HepG2 (cell line): ENCODE data around the gene TOM1L1. TPM values are rescaled to one million over a fixed set of nuclear protein-coding genes. Genes with fewer than 3 reads are reported as not detected.

Experiments
- CEBPB ChIP-seq: IDR thresholded peaks from 2 replicates; pipeline ENCODE4 v1.6.1; 2011; ENCODE audit warnings: low read depth, low read length, improper control_type of control experiment, borderline replicate concordance
- HOXA3 ChIP-seq: sonication (generic); formaldehyde crosslinking; IDR thresholded peaks from 2 replicates; pipeline ENCODE4 v1.5.0; 2020; ENCODE audit warnings: missing genetic modification reagents
- HOXA9 ChIP-seq: sonication (generic); formaldehyde crosslinking; IDR thresholded peaks from 2 replicates; pipeline ENCODE4 v1.8.1; 2022; ENCODE audit warnings: missing genetic modification reagents, mild to moderate bottlenecking, moderate library complexity, borderline replicate concordance
- NR2F2 ChIP-seq: IDR thresholded peaks from 2 replicates; pipeline ENCODE4 v1.6.1; 2012; ENCODE audit warnings: low read depth, inconsistent platforms, borderline replicate concordance
- RBM39 ChIP-seq: fragments of 200-400 bp; formaldehyde crosslinking; IDR thresholded peaks from one replicate; pipeline ENCODE4 v1.6.1; 2018; ENCODE audit warnings: antibody characterized with exemption, mild to moderate bottlenecking, low read depth, low read length; ENCODE audit not compliant: poor library complexity, severe bottlenecking
- SIN3A ChIP-seq: IDR thresholded peaks from 2 replicates; pipeline ENCODE4 v1.6.1; 2011; ENCODE audit warnings: low read depth, mild to moderate bottlenecking, control low read depth, low read length, borderline replicate concordance
- STAT5B ChIP-seq: sonication (generic); formaldehyde crosslinking; IDR thresholded peaks from 2 replicates; pipeline ENCODE4 v1.4.0; 2020; ENCODE audit warnings: missing genetic modification reagents
- TOE1 ChIP-seq: sonication (generic); formaldehyde crosslinking; IDR thresholded peaks from 2 replicates; pipeline ENCODE4 v1.4.0; 2020; ENCODE audit warnings: mild to moderate bottlenecking, missing genetic modification reagents
- WIZ ChIP-seq: sonication (generic); formaldehyde crosslinking; IDR thresholded peaks from 2 replicates; pipeline ENCODE4 v1.5.1; 2020; ENCODE audit warnings: mild to moderate bottlenecking, missing genetic modification reagents
- ZNF124 ChIP-seq: sonication (generic); formaldehyde crosslinking; IDR thresholded peaks from 2 replicates; pipeline ENCODE4 v1.4.0; 2020; ENCODE audit warnings: missing genetic modification reagents
- ZNF383 ChIP-seq: sonication (generic); formaldehyde crosslinking; IDR thresholded peaks from 2 replicates; pipeline ENCODE4 v1.4.0; 2020; ENCODE audit warnings: missing genetic modification reagents, mild to moderate bottlenecking, borderline replicate concordance
- ZNF44 ChIP-seq: sonication (generic); formaldehyde crosslinking; IDR thresholded peaks from 2 replicates; pipeline ENCODE4 v1.5.1; 2020; ENCODE audit warnings: mild to moderate bottlenecking, missing genetic modification reagents
- ZNF749 ChIP-seq: sonication (generic); formaldehyde crosslinking; IDR thresholded peaks from 2 replicates; pipeline ENCODE4 v1.8.0; 2022; ENCODE audit warnings: mild to moderate bottlenecking, missing genetic modification reagents, moderate library complexity, borderline replicate concordance
- ZNF883 ChIP-seq: sonication (generic); formaldehyde crosslinking; IDR thresholded peaks from 2 replicates; pipeline ENCODE4 v1.5.1; 2020; ENCODE audit warnings: mild to moderate bottlenecking, missing genetic modification reagents; ENCODE audit errors: not compliant biosample characterization
- polyA plus RNA-seq, 8 experiments: library from polyadenylated mRNA; depleted of rRNA in 3 of 8; stranded (reverse) in 7 of 8; unstranded in 1 of 8; fragments of >200 nt; fragmentation: Illumina TruSeq in 4 of 8; extraction: Trizol in 4 of 8; gene quantifications; 2 replicates each; pipeline versions ENCODE4 v1.2.1 to v1.2.3, GENCODE V29; 2011 to 2016; ENCODE audit warnings: low read depth in 4 of 8, missing spikeins in 1 of 8, mixed read lengths in 1 of 8; ENCODE audit not compliant: insufficient read depth in 1 of 8
- total RNA-seq, 5 experiments: library from RNA; depleted of rRNA; stranded (reverse); fragments of >200 nt; fragmentation: Illumina TruSeq; extraction: Trizol; gene quantifications; 2 replicates each; pipeline ENCODE4 v1.2.3, GENCODE V29; 2016; ENCODE audit warnings: low read depth in 1 of 5
- TF ChIP-seq, protein P1 (sequence below), 2 experiments: sonication (generic) in 1 of 2; formaldehyde crosslinking in 1 of 2; IDR thresholded peaks; 2 replicates each; pipeline versions ENCODE4 v1.5.1 to v1.6.1; 2011 to 2020; ENCODE audit warnings: borderline replicate concordance in 1 of 2, low read depth in 1 of 2, low read length in 1 of 2, mild to moderate bottlenecking in 1 of 2, missing genetic modification reagents in 1 of 2, moderate library complexity in 1 of 2
- TF ChIP-seq, protein P2 (sequence below): sonication (generic); formaldehyde crosslinking; IDR thresholded peaks from 2 replicates; pipeline ENCODE4 v1.4.0; 2020; ENCODE audit warnings: missing genetic modification reagents, borderline replicate concordance
- TF ChIP-seq, protein P3 (sequence below): sonication (generic); formaldehyde crosslinking; conservative IDR thresholded peaks from 2 replicates; pipeline ENCODE4 v1.8.0; 2022; ENCODE audit warnings: low read depth, missing genetic modification reagents
- TF ChIP-seq, protein P4 (sequence below): sonication (generic); formaldehyde crosslinking; IDR thresholded peaks from 2 replicates; pipeline ENCODE4 v1.8.0; 2022; ENCODE audit warnings: missing genetic modification reagents, mild to moderate bottlenecking, borderline replicate concordance

TOM1L1 gene
- total and polyA plus RNA-seq, 2 of the 13 experiments (the other 11 are each of a cell fraction or from before 2014, with no cell fraction given), result 45.3 to 51.3 TPM

DNA sequence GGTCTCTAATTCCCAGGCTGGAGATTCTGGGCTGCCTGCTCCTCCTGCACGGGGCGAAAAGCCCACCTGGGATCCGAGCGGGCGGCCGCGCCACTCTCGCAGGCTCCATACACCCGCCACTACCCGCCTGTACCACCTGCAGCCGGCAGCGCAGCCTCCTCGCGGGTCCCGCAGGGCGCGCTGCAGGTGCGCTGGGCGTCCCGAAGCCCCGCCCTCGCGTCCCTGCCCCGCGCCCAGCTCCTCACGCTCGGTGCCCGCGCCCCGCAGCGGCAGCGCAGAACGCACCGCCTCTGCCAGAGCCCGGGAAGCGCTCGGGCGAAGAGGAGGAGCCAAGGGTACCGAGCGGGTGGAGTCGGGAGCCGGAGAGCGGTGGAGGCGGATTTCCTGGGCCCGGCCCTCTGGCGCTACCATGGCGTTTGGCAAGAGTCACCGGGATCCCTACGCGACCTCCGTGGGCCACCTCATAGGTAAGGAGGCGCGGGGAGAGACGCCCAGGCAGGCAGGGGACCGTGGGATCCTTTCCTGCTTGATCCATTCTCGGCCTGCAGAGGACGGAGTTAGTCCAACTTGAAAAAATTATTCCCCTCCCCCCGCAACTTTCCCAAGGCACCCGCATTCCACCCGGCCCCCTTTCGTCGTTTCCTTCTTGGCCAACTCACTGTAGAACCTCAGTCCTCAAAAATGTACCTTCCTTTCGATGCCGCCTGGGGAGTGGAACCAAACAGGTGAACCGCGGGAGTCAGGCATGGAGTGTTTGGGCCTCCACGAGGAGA lies at the start of gene TOM1L1 (continued):
- TF ChIP-seq, protein P1, sequence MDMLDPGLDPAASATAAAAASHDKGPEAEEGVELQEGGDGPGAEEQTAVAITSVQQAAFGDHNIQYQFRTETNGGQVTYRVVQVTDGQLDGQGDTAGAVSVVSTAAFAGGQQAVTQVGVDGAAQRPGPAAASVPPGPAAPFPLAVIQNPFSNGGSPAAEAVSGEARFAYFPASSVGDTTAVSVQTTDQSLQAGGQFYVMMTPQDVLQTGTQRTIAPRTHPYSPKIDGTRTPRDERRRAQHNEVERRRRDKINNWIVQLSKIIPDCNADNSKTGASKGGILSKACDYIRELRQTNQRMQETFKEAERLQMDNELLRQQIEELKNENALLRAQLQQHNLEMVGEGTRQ (IDR thresholded peaks at IDR 0.05; ENCODE audit: low read depth, low read length), result no peak
- TF ChIP-seq, protein P1 (CRISPR knock-in tag; IDR thresholded peaks at IDR 0.05; ENCODE audit: borderline replicate concordance), result no peak
- TF ChIP-seq WIZ (CRISPR knock-in tag) (no peak), STAT5B (no peak), TOE1 (0 out of 2 replicates have a peak, but pooled peaks have one; percentile 39), ZNF44 (CRISPR knock-in tag) (no peak; the same call in 1 of the 2 replicates), HOXA3 (CRISPR knock-in tag) (peak; percentile 80), SIN3A (peak; percentile 57; the same call in 1 of the 2 replicates), HOXA9 (CRISPR knock-in tag) (peak; percentile 80), CEBPB (no peak), ZNF749 (peak; percentile 61; the same call in 1 of the 2 replicates), ZNF883 (CRISPR knock-in tag) (no peak), RBM39 (peak; percentile 36), ZNF383 (no peak), ZNF124 (no peak; the same call in 1 of the 2 replicates), NR2F2 (no peak)
- TF ChIP-seq, protein P2, sequence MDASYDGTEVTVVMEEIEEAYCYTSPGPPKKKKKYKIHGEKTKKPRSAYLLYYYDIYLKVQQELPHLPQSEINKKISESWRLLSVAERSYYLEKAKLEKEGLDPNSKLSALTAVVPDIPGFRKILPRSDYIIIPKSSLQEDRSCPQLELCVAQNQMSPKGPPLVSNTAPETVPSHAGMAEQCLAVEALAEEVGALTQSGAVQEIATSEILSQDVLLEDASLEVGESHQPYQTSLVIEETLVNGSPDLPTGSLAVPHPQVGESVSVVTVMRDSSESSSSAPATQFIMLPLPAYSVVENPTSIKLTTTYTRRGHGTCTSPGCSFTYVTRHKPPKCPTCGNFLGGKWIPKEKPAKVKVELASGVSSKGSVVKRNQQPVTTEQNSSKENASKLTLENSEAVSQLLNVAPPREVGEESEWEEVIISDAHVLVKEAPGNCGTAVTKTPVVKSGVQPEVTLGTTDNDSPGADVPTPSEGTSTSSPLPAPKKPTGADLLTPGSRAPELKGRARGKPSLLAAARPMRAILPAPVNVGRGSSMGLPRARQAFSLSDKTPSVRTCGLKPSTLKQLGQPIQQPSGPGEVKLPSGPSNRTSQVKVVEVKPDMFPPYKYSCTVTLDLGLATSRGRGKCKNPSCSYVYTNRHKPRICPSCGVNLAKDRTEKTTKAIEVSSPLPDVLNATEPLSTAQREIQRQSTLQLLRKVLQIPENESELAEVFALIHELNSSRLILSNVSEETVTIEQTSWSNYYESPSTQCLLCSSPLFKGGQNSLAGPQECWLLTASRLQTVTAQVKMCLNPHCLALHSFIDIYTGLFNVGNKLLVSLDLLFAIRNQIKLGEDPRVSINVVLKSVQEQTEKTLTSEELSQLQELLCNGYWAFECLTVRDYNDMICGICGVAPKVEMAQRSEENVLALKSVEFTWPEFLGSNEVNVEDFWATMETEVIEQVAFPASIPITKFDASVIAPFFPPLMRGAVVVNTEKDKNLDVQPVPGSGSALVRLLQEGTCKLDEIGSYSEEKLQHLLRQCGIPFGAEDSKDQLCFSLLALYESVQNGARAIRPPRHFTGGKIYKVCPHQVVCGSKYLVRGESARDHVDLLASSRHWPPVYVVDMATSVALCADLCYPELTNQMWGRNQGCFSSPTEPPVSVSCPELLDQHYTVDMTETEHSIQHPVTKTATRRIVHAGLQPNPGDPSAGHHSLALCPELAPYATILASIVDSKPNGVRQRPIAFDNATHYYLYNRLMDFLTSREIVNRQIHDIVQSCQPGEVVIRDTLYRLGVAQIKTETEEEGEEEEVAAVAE (CRISPR knock-in tag), result no peak; the same call in 1 of the 2 replicates
- TF ChIP-seq, protein P3, sequence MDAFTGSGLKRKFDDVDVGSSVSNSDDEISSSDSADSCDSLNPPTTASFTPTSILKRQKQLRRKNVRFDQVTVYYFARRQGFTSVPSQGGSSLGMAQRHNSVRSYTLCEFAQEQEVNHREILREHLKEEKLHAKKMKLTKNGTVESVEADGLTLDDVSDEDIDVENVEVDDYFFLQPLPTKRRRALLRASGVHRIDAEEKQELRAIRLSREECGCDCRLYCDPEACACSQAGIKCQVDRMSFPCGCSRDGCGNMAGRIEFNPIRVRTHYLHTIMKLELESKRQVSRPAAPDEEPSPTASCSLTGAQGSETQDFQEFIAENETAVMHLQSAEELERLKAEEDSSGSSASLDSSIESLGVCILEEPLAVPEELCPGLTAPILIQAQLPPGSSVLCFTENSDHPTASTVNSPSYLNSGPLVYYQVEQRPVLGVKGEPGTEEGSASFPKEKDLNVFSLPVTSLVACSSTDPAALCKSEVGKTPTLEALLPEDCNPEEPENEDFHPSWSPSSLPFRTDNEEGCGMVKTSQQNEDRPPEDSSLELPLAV, result 0 out of 2 replicates have a peak, but pooled peaks have one; percentile 56
- TF ChIP-seq, protein P4, sequence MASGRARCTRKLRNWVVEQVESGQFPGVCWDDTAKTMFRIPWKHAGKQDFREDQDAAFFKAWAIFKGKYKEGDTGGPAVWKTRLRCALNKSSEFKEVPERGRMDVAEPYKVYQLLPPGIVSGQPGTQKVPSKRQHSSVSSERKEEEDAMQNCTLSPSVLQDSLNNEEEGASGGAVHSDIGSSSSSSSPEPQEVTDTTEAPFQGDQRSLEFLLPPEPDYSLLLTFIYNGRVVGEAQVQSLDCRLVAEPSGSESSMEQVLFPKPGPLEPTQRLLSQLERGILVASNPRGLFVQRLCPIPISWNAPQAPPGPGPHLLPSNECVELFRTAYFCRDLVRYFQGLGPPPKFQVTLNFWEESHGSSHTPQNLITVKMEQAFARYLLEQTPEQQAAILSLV (CRISPR knock-in tag), result no peak
